Testis (tissue), 2 donors: ENCODE data around the gene SBK1.

Source experiments
- CTCF ChIP-seq, 3 experiments: fragments of 450-650 bp in 2 of 3; fragments of 200-600 bp in 1 of 3; sonication (generic) in 1 of 3; IDR thresholded peaks; one replicate each; pipeline ENCODE4 v1.5.1; 2016 to 2019; ENCODE audit warnings: antibody characterized with exemption in 3 of 3, mild to moderate bottlenecking in 2 of 3, moderate library complexity in 1 of 3
- POLR2A ChIP-seq: fragments of 450-650 bp; IDR thresholded peaks from one replicate; pipeline ENCODE4 v1.6.1; 2017; ENCODE audit warnings: antibody characterized with exemption, mild to moderate bottlenecking, moderate library complexity

DNA sequence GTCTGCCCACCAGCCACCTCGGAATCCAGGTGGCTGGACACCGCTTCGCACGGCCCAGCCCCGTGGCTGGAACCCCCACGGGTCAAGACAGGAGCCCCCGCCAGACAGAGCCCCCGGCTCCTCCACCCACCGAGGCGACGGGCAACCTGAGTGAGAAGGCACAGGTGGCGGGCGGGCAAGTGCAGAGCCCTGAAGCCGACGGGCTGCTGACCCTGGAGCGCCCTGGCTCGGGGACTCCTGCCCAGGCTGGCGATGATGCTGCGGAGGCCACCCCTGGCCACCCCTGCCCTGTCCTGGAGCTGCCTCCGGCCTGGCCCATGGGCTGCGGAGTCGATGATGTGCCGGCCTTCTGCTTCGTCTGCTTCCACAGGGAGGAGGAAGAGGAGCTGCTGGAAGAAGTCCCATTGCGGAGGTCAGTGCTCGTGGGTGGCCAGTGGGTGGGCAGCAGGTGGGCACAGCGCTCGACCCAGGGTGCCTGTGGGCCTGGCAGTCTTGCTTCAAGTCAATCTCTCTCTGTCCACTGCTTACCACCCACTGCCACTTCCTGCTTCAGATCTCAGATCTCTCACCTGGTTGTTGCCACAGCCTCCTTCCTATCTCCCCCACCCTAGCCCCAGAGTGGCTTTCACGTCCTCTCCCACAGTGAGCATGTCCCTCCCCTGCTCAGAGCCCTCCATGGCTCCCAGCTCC, 33.1 kb upstream of the SBK1 start:
- TF ChIP-seq CTCF (IDR thresholded peaks at IDR 0.05) (no peak), POLR2A (no peak)
